ENCODE results near the gene DUOX1.

Gene DUOX1

GRCh38 chr15:45186771-45187577 lies 57.2 kb downstream of the DUOX1 start:
- peak in 1 of 56 donors; percentile 55 for DNase-seq

- DNase-seq: no peak
These were observed 57.7 kb downstream of the DUOX1 start for GRCh38 chr15:45187578-45187893.

- DNase-seq: peak in 48 of 56 donors; percentile 9 to 86 (median 52)
These were observed 58.4 kb downstream of the DUOX1 start, which contains the start of gene SHF for GRCh38 chr15:45187894-45188830. SHF (minus strand) TSS chr15:45187966; CDS start chr15:45187951, 15 bp downstream.

GRCh38 chr15:45197512-45197911 lies 67.7 kb downstream of the DUOX1 start:
- no peak for DNase-seq

GRCh38 chr15:45198337-45199135 lies 68.7 kb downstream of the DUOX1 start:
- DNase-seq: peak; percentile 54 to 99 (median 94)

- peak in 26 of 56 donors; percentile 31 to 90 (median 63) for DNase-seq
These were observed 69.5 kb downstream of the DUOX1 start for GRCh38 chr15:45199136-45199810.

GRCh38 chr15:45200001-45200798 lies 70.4 kb downstream of the DUOX1 start:
- DNase-seq: peak; percentile 60 to 99 (median 94)

- DNase-seq: peak in 54 of 56 donors; percentile 23 to 91 (median 82)
These were observed 71.2 kb downstream of the DUOX1 start for GRCh38 chr15:45200799-45201556.

- no peak for DNase-seq
These were observed 71.7 kb downstream of the DUOX1 start for GRCh38 chr15:45201557-45201859.

GRCh38 chr15:45201869-45202268 lies 72.1 kb downstream of the DUOX1 start:
- DNase-seq: no peak

- no peak for DNase-seq
These were observed 73.4 kb downstream of the DUOX1 start for GRCh38 chr15:45203182-45203581.

- peak in 34 of 56 donors; percentile 1 to 66 (median 32) for DNase-seq
These were observed 75.4 kb downstream of the DUOX1 start for GRCh38 chr15:45205192-45205591.

- DNase-seq: no peak
These were observed 82.7 kb downstream of the DUOX1 start for GRCh38 chr15:45212493-45212892.
